C4-2B (cell line): Measurements from ENCODE around the gene COX6B2.

ENCODE experiments used
- H3K27ac ChIP-seq: fragments of 450-650 bp; 2 replicates; pipeline ENCODE4 v1.5.1; 2017
- CTCF ChIP-seq: fragments of 450-650 bp; conservative IDR thresholded peaks from 2 replicates; pipeline ENCODE4 v1.5.1; 2017; ENCODE audit warnings: mild to moderate bottlenecking
- ZFX ChIP-seq: fragments of 450-650 bp; IDR thresholded peaks from 2 replicates; pipeline ENCODE4 v1.6.1; 2017

Gene COX6B2

GRCh38 chr19:55308281-55308680 is 46.2 kb downstream of the COX6B2 start:
- TF ChIP-seq CTCF (no peak), ZFX (no peak)
- H3K27ac ChIP-seq = no peak overlapping the region

GRCh38 chr19:55306712-55307111 is 47.8 kb downstream of the COX6B2 start:
- H3K27ac ChIP-seq = no peak overlapping the region
- TF ChIP-seq CTCF = no peak

- TF ChIP-seq CTCF (no peak), ZFX (no peak)
- H3K27ac ChIP-seq = no peak overlapping the region
These were observed 48.4 kb downstream of the COX6B2 start for GRCh38 chr19:55305983-55306562.

GRCh38 chr19:55305491-55305890 is 49.0 kb downstream of the COX6B2 start:
- TF ChIP-seq CTCF (no peak), ZFX (no peak)
- H3K27ac ChIP-seq = no peak overlapping the region

- no peak overlapping the region for H3K27ac ChIP-seq
- TF ChIP-seq ZFX (no peak), CTCF (no peak)
These were observed 49.5 kb downstream of the COX6B2 start for GRCh38 chr19:55304980-55305379.

- H3K27ac ChIP-seq = no peak overlapping the region
- TF ChIP-seq ZFX (no peak), CTCF (no peak)
These were observed 50.1 kb downstream of the COX6B2 start for GRCh38 chr19:55304279-55304978.

- TF ChIP-seq CTCF (no peak), ZFX (no peak)
- H3K27ac ChIP-seq = no peak overlapping the region
These were observed 51.0 kb downstream of the COX6B2 start for GRCh38 chr19:55303477-55303876.
